GM12892 (cell line): ENCODE results near the gene GPT2.

ENCODE experiments used
- POLR2A ChIP-seq: IDR thresholded peaks from 2 replicates; pipeline ENCODE4 v1.6.1; 2011; ENCODE audit warnings: low read depth, low read length, control low read depth
- POLR2AphosphoS5 ChIP-seq: IDR thresholded peaks from 2 replicates; pipeline ENCODE4 v1.6.1; 2011; ENCODE audit warnings: low read depth, low read length, control low read depth
- TAF1 ChIP-seq: IDR thresholded peaks from 2 replicates; pipeline ENCODE4 v1.6.1; 2011; ENCODE audit warnings: low read depth, mild to moderate bottlenecking, control low read depth, low read length, borderline replicate concordance

DNA sequence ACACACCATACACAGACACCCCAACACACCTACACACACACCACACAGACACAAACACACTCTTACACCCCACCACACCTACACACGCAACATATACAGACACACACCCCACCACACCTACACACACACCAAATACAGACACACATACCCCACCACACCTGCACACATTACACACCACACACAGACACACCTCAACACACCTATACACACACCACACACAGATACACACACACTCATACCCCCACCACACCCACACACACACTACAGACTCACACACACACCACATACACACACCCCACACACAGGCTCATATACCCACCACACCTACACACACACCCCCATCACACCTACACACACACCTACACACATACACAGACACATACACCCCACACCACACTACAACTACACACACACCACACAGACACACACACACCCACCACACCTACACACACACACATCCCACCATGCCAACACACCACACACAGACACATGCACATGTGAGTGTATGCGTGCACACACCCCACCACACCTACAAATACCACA is 31.4 kb downstream of the GPT2 start:
- TF ChIP-seq TAF1 (no peak), POLR2A (no peak), POLR2AphosphoS5 (no peak)
